GM21360 (cell line): ENCODE measurements around the gene PPP4R2.

Source experiments
- ATAC-seq: cut with Tn5 transposase; IDR thresholded peaks from one replicate; pipeline ENCODE4 v1.9.1; 2021; ENCODE audit warnings: mild to moderate bottlenecking, moderate library complexity; ENCODE audit not compliant: unreplicated experiment

Gene PPP4R2

GRCh38 chr3:73068419-73068818 is 71.8 kb downstream of the PPP4R2 start:
- no peak for ATAC-seq

DNA sequence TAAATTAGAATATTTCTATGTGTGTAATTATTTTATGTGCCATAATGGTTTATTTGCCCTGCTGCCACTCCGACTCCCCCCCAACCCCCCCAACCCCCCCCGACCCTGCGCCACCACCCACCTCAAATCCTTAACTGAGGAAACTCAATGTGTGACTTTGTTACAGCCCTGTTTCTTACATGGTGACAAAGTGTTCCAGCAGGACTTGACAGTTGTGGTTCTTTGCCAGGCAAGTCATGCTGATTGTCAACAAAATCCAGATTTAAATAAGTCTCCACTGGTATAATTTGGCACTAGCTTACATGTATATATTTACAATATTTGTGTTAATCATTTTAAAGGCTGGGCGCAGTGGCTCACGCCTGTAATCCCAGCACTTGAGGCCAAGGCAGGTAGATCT is 72.6 kb downstream of the PPP4R2 start:
- ATAC-seq = no peak

GRCh38 chr3:73069775-73070444 is 73.3 kb downstream of the PPP4R2 start:
- ATAC-seq = no peak

GRCh38 chr3:73070675-73071575 is 74.3 kb downstream of the PPP4R2 start:
- no peak for ATAC-seq

DNA sequence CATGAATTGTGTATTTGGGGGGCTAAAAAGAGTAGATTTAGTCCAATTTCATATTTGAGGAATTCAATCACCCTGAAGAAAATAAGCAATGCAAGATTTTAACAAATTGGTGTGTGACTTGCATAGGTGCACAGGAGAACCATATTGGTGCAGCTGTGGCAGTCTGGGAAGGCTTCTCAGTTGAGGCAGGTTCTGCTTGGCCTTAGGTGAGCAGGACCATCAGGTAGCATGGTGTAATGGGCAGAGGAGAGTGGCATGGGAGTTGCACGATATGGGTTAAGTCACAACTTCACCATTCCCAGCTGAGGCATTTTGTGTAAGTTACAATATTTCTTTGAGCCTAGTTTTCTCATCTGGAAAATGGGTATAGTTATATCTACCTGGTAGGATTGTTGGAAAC is 75.3 kb downstream of the PPP4R2 start:
- no peak for ATAC-seq

GRCh38 chr3:73072634-73073033 is 76.0 kb downstream of the PPP4R2 start:
- ATAC-seq = no peak

GRCh38 chr3:73073091-73073707 is 76.6 kb downstream of the PPP4R2 start:
- no peak for ATAC-seq

DNA sequence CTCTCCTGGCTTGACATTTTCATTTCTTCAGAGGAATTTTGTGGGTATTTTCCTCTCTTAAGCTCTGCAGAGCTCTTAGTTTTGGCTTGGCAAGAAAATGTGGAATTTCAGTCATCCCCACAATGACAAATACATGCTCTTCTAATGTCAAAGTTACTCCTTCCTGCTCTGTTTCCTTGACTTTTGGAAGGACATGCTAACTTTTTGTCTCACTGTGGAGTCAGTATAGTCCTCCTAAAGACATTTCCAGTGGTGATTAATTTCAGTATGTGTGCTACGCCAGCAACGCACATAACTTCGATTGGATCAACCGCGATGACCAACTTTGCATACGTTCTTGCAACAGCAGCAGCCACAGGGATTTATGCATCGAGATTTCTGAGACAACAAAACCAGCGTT is 78.2 kb downstream of the PPP4R2 start:
- no peak for ATAC-seq

DNA sequence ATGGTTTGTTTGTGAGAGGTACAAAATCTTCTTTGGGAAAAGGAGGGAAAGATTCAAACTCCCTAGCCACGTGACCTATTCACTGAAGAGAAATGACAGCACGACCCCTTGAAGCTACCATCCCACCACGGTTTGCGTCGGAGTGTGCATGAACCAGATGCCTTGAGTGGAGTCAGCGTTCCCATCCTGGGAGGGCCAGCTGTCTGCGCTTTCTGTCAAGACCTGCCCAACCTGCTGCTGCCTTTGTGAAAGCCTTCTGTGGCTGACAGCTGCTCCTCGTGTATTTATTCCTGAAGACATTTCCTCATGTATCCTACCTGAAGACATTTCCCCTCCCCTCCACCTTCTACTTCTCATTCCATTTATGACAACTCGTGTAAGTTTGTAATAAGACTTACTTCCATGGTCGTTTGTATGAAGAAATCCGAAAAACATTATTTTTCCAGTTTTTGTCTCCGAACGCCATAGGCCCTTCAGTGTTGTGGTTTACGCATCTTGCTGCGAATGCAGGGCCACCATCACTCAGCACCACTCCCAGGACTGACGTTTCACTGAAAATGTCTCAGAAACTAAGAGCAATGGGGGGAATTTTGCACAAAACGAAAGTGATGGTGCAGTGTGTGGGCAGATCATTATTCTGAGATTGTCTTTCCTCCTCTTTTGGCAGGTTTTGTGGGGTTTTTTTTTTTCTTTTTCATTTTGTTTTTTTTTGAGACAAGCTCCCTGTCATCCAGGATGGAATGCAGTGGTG is 83.8 kb downstream of the PPP4R2 start:
- peak; percentile 79 for ATAC-seq

DNA sequence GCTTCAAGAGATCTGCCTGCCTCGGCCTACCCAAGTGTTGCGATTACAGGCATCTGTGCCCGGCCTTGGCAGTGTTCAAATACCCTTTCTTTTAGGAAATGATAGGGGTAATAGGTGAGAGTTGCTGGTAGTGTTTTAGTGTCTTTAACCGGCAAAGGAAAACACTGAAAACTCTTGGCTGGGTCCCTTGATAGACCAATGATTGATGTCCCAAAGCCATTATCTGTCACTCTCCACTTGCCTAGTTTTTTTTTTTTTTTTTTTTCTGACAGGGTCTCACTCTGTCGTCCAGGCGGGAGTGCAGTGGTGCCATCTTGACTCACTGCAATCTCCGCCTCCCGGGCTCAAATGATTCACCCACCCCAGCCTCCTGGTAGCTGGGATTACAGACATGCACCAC is 84.5 kb downstream of the PPP4R2 start:
- no peak for ATAC-seq

GRCh38 chr3:73084170-73084569 is 87.6 kb downstream of the PPP4R2 start:
- ATAC-seq = no peak

DNA sequence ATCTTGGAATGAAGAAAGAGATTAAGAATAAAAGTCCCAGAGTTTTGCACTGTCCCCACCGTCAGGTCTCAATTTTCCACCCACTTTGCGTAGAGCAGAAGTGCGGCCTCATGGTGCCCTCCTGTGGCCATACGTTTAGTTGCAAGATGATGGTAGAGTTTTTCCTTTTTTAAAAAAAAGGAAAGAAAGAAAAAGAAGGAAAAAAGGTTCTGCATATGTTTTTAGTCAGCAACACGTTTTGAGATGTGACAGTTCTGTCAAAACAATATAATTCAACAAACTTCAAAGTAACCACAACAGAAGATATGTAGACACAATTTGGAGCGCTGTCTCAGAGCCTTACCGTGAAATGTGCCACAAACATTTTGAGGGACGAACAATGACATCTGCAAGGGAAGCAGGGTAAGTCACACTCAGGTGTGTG is 89.5 kb downstream of the PPP4R2 start:
- no peak for ATAC-seq

- ATAC-seq = no peak
Observed at GRCh38 chr3:73094129-73094528, 97.5 kb downstream of the PPP4R2 start.

DNA sequence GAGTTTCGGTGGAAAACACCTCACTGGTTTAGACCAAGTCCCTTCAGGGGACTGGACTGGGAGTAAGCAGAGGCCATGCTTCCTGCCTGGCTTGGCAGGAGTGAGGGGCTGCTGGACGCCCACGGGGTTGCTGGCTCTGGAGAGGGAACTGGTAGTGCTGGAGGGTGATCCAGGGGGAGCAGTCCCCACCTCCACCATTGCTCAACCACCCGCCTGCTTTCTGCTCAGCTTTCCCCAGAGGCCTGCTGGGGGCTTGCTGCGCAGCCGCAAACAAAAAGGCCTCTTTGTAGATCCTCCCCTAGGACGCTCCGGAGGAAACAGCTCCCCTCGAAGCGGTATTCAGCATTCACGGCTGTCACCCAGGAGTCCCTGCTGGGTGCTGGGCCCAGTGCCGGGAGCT is 98.3 kb downstream of the PPP4R2 start:
- ATAC-seq = no peak

DNA sequence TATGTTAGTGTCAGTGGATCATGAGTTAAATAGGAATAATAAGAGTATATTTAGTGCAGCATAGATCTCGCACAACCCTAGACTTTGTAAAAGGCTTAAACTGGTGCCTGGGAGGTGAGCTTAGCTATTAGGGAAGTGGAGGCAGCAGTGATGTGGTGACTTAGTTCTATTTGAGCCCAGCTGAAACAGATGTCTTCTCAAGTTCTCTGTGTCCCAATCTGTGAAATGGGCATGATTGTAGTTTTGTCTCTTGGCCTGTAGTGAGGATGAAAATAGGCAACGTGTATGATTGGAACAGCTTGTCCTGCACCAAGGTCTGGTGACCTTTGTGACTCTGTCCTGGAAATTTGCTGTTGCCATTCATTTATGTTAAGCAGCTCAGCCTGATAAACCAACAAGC is 99.6 kb downstream of the PPP4R2 start:
- ATAC-seq = no peak

DNA sequence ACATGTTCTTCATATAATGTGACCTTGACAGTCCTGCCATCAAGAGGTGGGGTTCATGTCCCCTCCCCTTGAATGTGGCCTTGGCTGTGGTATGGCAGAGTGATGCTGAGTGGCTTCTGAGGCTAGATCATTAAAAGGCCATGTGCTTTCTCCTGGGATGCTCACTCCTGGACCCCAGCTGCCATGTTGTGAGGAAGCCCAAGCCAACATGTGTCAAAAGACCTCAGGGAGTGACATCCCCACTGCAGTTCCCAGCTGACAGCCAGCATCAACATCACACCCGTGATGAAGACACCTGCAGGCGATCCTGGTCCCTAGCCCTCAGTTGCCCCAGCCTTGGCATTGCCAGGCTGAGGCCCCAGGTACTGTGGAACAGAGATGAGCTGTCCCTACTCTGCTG is 101.4 kb downstream of the PPP4R2 start:
- no peak for ATAC-seq

DNA sequence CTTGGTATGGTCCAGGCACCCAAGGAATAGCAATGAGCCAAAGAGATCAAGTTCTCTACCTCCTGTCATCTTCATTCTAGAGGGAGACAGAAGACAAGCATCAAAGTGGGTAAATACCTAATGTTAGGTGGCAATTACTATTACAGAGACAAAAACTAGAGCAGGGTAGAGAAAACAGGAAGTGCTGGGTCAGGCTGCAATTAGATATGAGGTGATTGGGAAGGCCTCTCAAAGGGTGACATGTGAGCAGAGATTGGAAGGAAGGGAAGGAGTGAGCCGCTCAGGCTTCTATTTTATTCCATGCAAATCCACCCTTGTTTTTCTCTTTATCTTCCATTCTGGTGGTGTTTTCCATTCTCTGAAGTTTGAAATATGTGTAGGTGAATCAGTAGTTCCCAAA is 102.3 kb downstream of the PPP4R2 start:
- ATAC-seq = no peak

GRCh38 chr3:73100741-73101559 is 104.3 kb downstream of the PPP4R2 start:
- ATAC-seq = peak; percentile 84

- no peak for ATAC-seq
Observed at GRCh38 chr3:73101881-73102280, 105.3 kb downstream of the PPP4R2 start.

- ATAC-seq = no peak
Observed at GRCh38 chr3:73107215-73107614, 110.6 kb downstream of the PPP4R2 start.
